B cell (primary cell): ENCODE results near the gene S100PBP. TPM values are rescaled to one million over a fixed set of nuclear protein-coding genes. Genes with fewer than 3 reads are reported as not detected.

ENCODE experiments used
- ATAC-seq: fragments of 200-7000 bp; cut with Tn5 transposase; one replicate; pipeline ENCODE4 v1.10.0; 2021; ENCODE audit warnings: low read depth, mild to moderate bottlenecking, moderate number of reproducible peaks, moderate library complexity
- CTCF ChIA-PET: fragments of 350-600 bp; sonication (Branson Sonifier 250); formaldehyde crosslinking; loops from one replicate; lab custom pipeline; 2021; ENCODE audit warnings: antibody characterized with exemption, inconsistent platforms; lab: Charles Lee
- POLR2A ChIA-PET: fragments of 350-600 bp; sonication (Branson Sonifier 250); formaldehyde crosslinking; loops from one replicate; lab custom pipeline; 2021; ENCODE audit warnings: antibody characterized with exemption; lab: Charles Lee
- DNase-seq: peaks from one replicate; pipeline ENCODE4 v3.0.0; 2013
- H2AFZ ChIP-seq: 2 replicates; pipeline ENCODE4 v1.6.1; 2012; ENCODE audit warnings: mild to moderate bottlenecking, low read depth, low read length; ENCODE audit not compliant: insufficient read depth, poor library complexity, severe bottlenecking
- H3K27ac ChIP-seq, 2 donors: 1 replicate in 1 of 2; 2 replicates in 1 of 2; pipeline ENCODE4 v1.5.1; 2012 to 2013; ENCODE audit warnings: low read length in 2 of 2, mild to moderate bottlenecking in 2 of 2, moderate library complexity in 1 of 2
- H3K27me3 ChIP-seq, 4 experiments: fragments of 200-600 bp in 1 of 4; sonication (generic) in 1 of 4; replicated peaks in 1 of 4; 1 replicate in 2 of 4; 2 replicates in 2 of 4; pipeline versions ENCODE4 v1.6.1 to v1.7.0; 2013 to 2016; ENCODE audit warnings: low read length in 3 of 4, mild to moderate bottlenecking in 2 of 4, mixed read lengths in 1 of 4, moderate library complexity in 1 of 4; ENCODE audit not compliant: insufficient read depth in 4 of 4, control insufficient read depth in 3 of 4; ENCODE audit errors: control extremely low read depth in 1 of 4
- H3K36me3 ChIP-seq, 2 experiments: replicated peaks in 1 of 2; 1 replicate in 1 of 2; 2 replicates in 1 of 2; pipeline versions ENCODE4 v1.6.1 to v1.7.1; 2013; ENCODE audit warnings: low read length in 1 of 2; ENCODE audit not compliant: insufficient read depth in 2 of 2, control insufficient read depth in 1 of 2; ENCODE audit errors: control extremely low read depth in 1 of 2, extremely low read depth in 1 of 2
- H3K4me1 ChIP-seq, 2 donors: fragments of 200-600 bp in 1 of 2; sonication (generic) in 1 of 2; 1 replicate in 1 of 2; 2 replicates in 1 of 2; pipeline versions ENCODE4 v1.5.1 to v1.6.1; 2013 to 2017; ENCODE audit warnings: low read length in 2 of 2; ENCODE audit not compliant: control insufficient read depth in 2 of 2, insufficient read depth in 2 of 2
- H3K4me2 ChIP-seq: replicated peaks from 2 replicates; pipeline ENCODE3; 2012; ENCODE audit warnings: mild to moderate bottlenecking, low read depth, low read length; ENCODE audit not compliant: poor library complexity, severe bottlenecking
- H3K4me3 ChIP-seq, 5 experiments: fragments of 200-600 bp in 1 of 5; sonication (generic) in 1 of 5; 1 replicate in 3 of 5; 2 replicates in 2 of 5; pipeline versions ENCODE4 v1.5.1 to v1.7.0; 2011 to 2016; ENCODE audit warnings: low read length in 4 of 5, mild to moderate bottlenecking in 4 of 5, low read depth in 2 of 5, control low read depth in 1 of 5, moderate library complexity in 1 of 5; ENCODE audit not compliant: insufficient read depth in 1 of 5; ENCODE audit errors: control extremely low read depth in 1 of 5, extremely low read depth in 1 of 5
- H3K79me2 ChIP-seq: fragments of 200-600 bp; sonication (generic); one replicate; pipeline ENCODE4 v1.6.0; 2016; ENCODE audit warnings: low read length; ENCODE audit not compliant: control insufficient read depth, insufficient read depth
- H3K9ac ChIP-seq: fragments of 200-600 bp; sonication (generic); 2 replicates; pipeline ENCODE4 v1.6.1; 2017; ENCODE audit warnings: mild to moderate bottlenecking, low read length, moderate library complexity
- H3K9me3 ChIP-seq, 3 donors: one replicate each; pipeline versions ENCODE4 v1.6.1 to v1.7.1; 2013; ENCODE audit warnings: low read length in 2 of 3; ENCODE audit not compliant: control insufficient read depth in 2 of 3, insufficient read depth in 1 of 3; ENCODE audit errors: control extremely low read depth in 1 of 3
- H4K20me1 ChIP-seq: 2 replicates; pipeline ENCODE4 v1.6.0; 2012; ENCODE audit warnings: mild to moderate bottlenecking, low read length; ENCODE audit not compliant: insufficient read depth, control insufficient read depth, poor library complexity, severe bottlenecking
- H3K27ac Mint-ChIP-seq: one replicate; pipeline ENCODE4 v1.8.0; 2021; ENCODE audit warnings: mixed read lengths
- H3K27me3 Mint-ChIP-seq: one replicate; pipeline ENCODE4 v1.8.0; 2021; ENCODE audit warnings: mixed read lengths
- H3K4me1 Mint-ChIP-seq: one replicate; pipeline ENCODE4 v1.8.0; 2021; ENCODE audit warnings: mixed read lengths
- H3K4me3 Mint-ChIP-seq: one replicate; pipeline ENCODE4 v1.8.0; 2021; ENCODE audit warnings: mixed read lengths
- H3K9me3 Mint-ChIP-seq: one replicate; pipeline ENCODE4 v1.8.0; 2022; ENCODE audit warnings: mixed read lengths; ENCODE audit not compliant: insufficient read depth
- CTCF ChIP-seq: fragments of 200-600 bp; IDR thresholded peaks from one replicate; pipeline ENCODE4 v1.8.0; 2022; ENCODE audit warnings: antibody characterized with exemption, mild to moderate bottlenecking
- EZH2 ChIP-seq: IDR thresholded peaks from 2 replicates; pipeline ENCODE4 v1.6.1; 2012; ENCODE audit warnings: borderline replicate concordance, low read depth, mild to moderate bottlenecking, moderate library complexity, low read length; ENCODE audit not compliant: insufficient read depth, poor library complexity, severe bottlenecking
- WGBS: methylation state at CpG from one replicate; pipeline ENCODE4 v1.1.5; 2013; ENCODE audit warnings: missing lambda C conversion rate; ENCODE audit not compliant: insufficient coverage; 5-methylcytosine and 5-hydroxymethylcytosine counted together
- intact Hi-C: fragments of 100-400 bp; cut with micrococcal nuclease; formaldehyde crosslinking; loops from one replicate; pipeline ENCODE4 v1.10.0; 2022
- polyA plus RNA-seq: library from polyadenylated mRNA; depleted of rRNA; stranded (reverse); fragments of >200 nt; gene quantifications from 2 replicates; pipeline ENCODE4 v1.2.3, GENCODE V29; 2012
- total RNA-seq, 2 donors: library from RNA; stranded (reverse); fragments of 120-200 nt in 1 of 2; gene quantifications; 1 replicate in 1 of 2; 2 replicates in 1 of 2; pipeline versions ENCODE4 v1.2.3 to v1.2.4, GENCODE V29; 2013 to 2022

S100PBP gene
- total and polyA plus RNA-seq, 2 donors (not counting 1 experiment from before 2014, with no cell fraction given), result 32.5 to 94.1 TPM

DNA sequence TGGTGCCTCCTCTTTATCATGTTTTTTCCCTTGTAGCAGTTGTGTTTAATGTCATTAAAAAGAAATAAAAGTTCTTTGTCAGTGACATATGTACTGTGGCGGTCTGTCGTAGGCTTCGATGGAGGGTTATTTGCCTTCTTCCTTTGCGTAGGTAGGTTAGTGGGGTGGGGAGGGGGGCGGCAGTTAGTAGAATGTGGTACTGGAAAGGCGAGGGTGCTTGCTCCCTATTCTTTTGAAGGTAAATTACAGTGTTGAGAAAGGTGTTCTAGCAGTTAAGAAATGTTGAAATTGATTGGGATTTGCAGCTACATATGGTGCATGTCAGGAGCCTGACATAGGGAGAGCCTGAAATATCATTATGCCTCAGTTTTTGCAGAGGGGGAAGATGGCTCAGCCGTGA, 41.3 kb downstream of the S100PBP start:
- no peak for DNase-seq
- H3K9ac ChIP-seq, result no peak overlapping the region
- H2AFZ ChIP-seq, result no peak overlapping the region
- H3K4me3 ChIP-seq, result no peak overlapping the region
- no peak for ATAC-seq
- no peaks in the 10 kb centered on the region for H3K79me2 ChIP-seq
- no peak overlapping the region for H3K27ac Mint-ChIP-seq
- H3K4me1 ChIP-seq, result no peaks in the 10 kb centered on the region
- 100% methylated on average over 4 of the region's 7 CpGs for WGBS
- H3K4me3 Mint-ChIP-seq, result no peak overlapping the region
- CTCF ChIA-PET, result interaction anchor here (0.6 to 2.3 kb wide), 3 partner anchors 13 to 246 kb away, joined by 3 to 8 read pairs (median 3); no protein-coding TSS in a partner anchor
- H3K9me3 Mint-ChIP-seq, result no peaks in the 10 kb centered on the region
- no peak overlapping the region for H3K4me2 ChIP-seq
- no peak overlapping the region for H3K27ac ChIP-seq
- H3K4me1 Mint-ChIP-seq, result no peaks in the 10 kb centered on the region
- no peak for TF ChIP-seq EZH2
- TF ChIP-seq CTCF, result no peak
- intact Hi-C loops, result no loop called here
- H3K27me3 ChIP-seq, result no peaks in the 10 kb centered on the region
- H3K9me3 ChIP-seq, result no peaks in the 10 kb centered on the region
- peaks cover 20 to 66% of the 10 kb centered on the region in 2 experiments for H3K36me3 ChIP-seq
- POLR2A ChIA-PET, result no interaction called here
- H4K20me1 ChIP-seq, result no peaks in the 10 kb centered on the region
- no peaks in the 10 kb centered on the region for H3K27me3 Mint-ChIP-seq

GRCh38 chr1:32859915-32860314, 42.5 kb downstream of the S100PBP start:
- Histone ChIP-seq H3K4me1 (no peaks in the 10 kb centered on the region), H3K79me2 (no peaks in the 10 kb centered on the region), H2AFZ (no peak overlapping the region), H3K9me3 (no peaks in the 10 kb centered on the region), H3K27ac (no peak overlapping the region), H3K27me3 (no peaks in the 10 kb centered on the region), H3K9ac (no peak overlapping the region), H4K20me1 (no peaks in the 10 kb centered on the region), H3K36me3 (peaks cover 15 to 59% of the 10 kb centered on the region in 2 experiments), H3K4me2 (no peak overlapping the region), H3K4me3 (no peak overlapping the region)
- Mint-ChIP-seq H3K27me3 (no peaks in the 10 kb centered on the region), H3K4me3 (no peak overlapping the region), H3K27ac (no peak overlapping the region), H3K9me3 (no peaks in the 10 kb centered on the region), H3K4me1 (no peaks in the 10 kb centered on the region)
- intact Hi-C loops, result no loop called here
- 89% methylated on average over 1 of the region's 2 CpGs for whole genome bisulfite sequencing
- ChIA-PET CTCF (interaction anchor here (0.6 to 2.3 kb wide), 3 partner anchors 12 to 459 kb away, joined by 3 to 8 read pairs (median 4); no protein-coding TSS in a partner anchor), POLR2A (no interaction called here)
- no peak for TF ChIP-seq CTCF
- no peak for TF ChIP-seq EZH2
- DNase-seq, result no peak
- no peak for ATAC-seq
